GM18858 (cell line): ENCODE measurements around the gene INVS.
"Not testable (repeated sequence)": the region's sequence is repeated elsewhere in the genome, so short reads cannot be mapped to it uniquely, and the experiment has no call there.

ENCODE experiments used
- ATAC-seq: cut with Tn5 transposase; IDR thresholded peaks from one replicate; pipeline ENCODE4 v1.9.1; 2021; ENCODE audit not compliant: unreplicated experiment

Gene INVS

DNA sequence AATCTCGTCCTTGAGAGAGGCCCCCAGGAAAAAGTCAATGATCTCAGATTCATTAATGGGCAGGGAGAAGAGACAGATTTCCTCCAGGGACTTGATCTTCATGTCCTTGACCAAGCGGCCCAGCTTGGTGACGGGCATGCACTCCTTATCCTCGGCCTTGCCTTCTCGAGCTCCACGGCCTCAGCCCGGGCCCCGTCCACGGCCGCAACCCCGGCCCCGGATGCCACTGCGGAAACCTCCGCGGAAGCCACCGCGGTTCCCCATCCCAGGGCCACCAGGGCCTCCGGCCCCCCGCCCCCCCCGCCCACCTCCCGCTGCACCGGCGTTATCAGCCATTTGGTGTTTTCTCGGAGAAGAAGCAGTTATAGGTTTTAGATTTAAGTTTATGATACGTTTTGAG lies 18.3 kb downstream of the INVS start:
- no peak for ATAC-seq

DNA sequence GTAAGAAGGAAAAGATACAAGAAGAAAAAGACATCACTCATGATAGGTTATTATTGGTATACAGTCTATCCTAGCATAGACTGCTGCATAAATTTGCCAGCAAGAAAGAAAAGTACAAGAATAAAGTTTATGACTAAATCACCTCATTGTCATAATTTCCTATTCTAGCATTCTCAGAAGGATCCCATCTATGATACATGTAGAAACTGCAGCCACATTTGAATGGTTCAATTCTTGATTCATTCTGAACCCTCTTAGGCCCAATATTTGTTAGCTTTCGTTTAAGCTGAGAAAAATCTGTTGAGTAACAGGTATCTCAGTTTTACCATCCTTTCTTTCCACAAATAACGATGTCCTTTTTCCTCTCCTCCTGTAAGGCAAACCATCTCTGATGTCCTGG lies 21.2 kb downstream of the INVS start:
- ATAC-seq: no peak

DNA sequence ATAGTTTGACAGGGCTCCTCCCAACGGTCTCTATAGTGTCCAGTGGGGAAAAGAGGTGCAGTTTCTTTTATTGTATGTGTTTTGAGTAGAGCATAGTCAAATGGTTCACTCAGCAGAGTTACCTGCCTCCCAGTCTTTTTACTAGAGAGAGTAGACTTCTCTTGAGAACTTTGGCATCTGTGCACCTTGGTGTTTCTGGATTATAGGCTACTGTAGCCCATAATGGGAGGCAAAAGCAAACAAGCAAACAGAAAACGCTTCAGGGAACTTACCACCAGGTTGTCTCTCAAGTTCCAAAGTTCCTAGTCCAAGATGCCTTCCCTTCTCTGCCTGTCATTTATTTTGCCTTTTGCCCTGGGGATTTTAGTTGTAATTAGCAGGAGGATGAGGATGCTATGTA lies 26.2 kb downstream of the INVS start:
- ATAC-seq: no peak

DNA sequence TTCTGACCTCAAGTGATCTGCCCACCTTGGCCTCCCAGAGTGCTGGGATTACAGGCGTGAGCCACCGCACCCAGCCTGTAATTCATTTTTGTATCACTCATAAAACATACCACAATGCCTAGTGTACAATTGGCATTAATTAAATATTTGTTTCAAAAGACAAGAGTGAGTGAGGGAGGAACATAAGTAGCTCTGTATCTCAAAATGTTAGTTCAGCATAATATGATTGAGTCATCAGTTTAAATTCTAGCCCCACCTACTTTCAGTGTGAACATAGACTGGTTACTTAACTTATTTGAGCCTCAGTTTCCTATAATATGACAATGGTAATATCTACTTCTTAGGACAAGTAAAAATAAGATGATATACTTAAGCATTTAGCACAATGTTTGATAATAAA lies 26.9 kb downstream of the INVS start:
- ATAC-seq: no peak

DNA sequence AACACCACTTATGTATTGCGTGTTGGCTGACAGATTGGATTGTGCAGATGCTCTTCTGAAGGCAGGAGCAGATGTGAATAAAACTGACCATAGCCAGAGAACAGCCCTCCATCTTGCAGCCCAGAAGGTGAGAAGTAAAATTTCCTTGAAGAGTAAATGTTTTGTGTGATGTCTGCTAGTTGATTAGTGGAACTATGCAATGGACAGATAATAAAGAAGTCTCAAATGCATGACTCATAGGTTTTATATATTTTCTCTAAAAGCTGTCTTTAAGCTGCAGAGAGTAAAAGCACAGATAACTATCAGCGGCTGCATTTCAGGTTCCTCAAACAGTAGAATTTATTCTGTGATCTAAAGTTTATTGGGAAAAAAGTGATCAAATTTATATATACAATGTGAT lies 27.4 kb downstream of the INVS start:
- no peak for ATAC-seq

DNA sequence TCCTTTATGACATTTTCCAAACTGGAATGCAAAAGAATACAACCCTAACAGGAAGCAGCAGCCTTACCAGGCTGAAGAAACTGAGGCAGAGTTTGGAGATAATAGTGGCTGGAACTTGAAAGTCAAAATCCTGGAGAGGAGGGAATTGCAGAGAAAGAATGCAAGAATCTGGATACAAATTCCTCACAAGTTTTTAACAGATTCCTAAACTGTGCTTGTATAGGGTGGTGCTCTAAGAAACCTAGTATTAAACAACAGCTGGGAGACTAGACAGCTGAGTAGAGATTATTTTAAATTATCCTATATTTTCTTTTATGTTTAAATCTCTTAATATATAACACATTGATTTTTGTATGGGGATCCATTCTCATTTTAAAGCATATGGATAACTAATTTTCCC lies 30.7 kb downstream of the INVS start:
- ATAC-seq: no peak

DNA sequence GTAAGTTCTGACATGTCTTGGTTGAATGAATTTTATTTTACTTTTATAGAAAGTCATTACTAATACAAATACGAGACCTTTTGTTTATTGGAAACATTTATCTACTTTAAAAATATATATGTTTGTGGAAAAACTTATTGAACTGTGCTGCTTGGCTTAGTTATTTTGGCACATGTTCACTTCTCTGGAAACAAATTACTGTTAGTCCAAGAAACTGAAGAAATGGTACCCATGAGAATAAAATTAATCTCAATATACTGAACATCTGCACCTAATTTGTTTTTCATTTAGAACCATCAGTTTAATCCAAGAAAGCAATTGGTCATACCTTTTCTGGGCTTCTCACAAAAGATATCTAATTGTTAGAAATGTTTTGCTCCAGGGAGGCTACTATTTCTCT lies 32.2 kb downstream of the INVS start:
- ATAC-seq: no peak

DNA sequence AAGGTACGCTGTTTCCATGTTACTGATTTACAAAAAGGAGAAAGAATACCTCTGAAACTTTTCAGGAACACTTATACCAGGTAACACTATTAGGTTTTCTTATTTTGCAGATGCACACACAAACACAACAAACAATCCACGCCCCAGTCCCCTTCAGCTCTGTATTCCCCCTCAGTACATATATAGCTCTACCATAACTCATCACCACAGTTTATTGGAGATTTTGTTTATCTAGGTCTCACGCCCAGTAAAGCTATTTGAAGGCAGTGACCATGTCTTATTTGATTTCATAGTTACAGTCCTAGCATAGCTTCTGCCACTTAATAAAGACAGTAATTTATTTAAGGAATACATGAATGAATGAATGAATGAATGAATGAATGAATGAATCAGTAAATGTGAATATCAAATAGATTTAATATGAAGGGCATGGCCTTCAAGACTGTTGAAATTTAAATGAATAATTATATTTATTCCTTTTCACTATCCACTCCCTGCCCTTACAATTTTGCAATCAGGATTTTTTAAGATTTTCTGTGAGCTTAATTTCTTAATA lies 32.9 kb downstream of the INVS start:
- ATAC-seq: no peak

DNA sequence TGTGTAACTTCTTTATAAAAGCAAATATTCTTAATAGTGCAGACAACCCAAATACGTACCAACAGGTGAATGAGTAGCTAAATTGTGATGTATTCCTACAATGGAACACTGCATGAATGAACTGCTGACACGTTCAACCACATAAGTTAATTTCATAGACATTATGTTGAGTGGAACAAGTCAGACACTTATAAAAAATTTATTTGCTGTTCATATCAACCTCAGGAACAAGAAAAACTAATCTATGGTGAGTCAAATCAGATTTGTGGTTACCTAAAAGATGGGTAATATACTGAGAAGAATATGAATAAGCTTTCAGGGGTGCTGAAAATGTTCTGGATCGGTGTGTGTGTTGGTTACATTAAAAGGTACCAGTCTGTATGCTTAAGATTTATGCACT lies 35.7 kb downstream of the INVS start:
- no peak for ATAC-seq

DNA sequence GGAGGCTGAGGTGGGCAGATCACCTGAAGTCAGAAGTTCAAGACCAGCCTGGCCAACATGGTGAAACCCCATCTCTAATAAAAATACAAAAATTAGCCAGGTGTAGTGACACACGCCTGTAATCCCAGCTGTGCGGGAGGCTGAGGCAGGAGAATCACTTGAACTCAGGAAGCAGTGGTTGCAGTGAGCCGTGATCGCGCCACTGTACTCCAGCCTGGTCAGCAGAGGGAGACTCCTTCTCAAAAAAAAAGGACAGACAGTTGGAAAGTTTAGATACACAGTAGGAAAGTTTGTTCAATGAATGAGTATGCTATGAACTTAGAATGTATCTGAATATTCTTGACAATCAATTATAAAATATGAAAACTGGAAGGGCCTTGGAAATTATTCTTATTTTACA lies 37.8 kb downstream of the INVS start:
- not testable (repeated sequence) for ATAC-seq

DNA sequence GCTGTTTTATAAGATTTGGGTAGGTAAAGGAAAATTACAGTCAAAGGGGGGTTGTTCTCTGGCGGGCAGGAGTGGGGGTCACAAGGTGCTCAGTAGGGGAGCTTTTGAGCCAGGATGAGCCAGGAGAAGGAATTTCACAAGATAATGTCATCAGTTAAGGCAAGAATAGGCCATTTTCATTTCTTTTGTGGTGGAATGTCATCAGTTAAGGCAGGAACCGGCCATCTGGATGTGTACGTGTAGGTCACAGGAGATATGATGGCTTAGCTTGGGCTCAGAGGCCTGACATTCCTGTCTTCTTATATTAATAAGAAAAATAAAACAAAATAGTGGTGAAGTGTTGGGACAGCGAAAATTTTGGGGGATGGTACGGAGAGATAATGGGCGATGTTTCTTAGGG lies 41.3 kb downstream of the INVS start:
- ATAC-seq: not testable (repeated sequence)

DNA sequence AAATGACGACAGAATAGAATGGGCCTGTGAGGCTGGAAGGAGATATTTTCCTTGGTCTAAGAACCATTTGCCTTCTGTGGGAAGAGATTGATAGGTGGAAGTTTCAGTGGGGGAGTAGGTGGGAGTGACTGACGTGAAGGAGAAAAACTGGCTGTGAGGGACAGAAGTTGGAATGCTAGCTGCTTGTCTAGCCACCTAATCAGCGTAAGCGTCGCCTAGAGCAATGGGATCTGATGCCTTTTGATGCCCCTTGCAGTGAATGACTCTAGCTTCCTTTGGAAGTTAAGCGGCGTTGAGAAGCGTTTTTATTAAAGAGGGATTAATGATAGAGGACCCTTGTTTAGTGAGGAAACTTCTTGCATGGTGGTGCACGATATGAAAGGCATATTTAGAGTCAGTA lies 42.8 kb downstream of the INVS start:
- not testable (repeated sequence) for ATAC-seq

DNA sequence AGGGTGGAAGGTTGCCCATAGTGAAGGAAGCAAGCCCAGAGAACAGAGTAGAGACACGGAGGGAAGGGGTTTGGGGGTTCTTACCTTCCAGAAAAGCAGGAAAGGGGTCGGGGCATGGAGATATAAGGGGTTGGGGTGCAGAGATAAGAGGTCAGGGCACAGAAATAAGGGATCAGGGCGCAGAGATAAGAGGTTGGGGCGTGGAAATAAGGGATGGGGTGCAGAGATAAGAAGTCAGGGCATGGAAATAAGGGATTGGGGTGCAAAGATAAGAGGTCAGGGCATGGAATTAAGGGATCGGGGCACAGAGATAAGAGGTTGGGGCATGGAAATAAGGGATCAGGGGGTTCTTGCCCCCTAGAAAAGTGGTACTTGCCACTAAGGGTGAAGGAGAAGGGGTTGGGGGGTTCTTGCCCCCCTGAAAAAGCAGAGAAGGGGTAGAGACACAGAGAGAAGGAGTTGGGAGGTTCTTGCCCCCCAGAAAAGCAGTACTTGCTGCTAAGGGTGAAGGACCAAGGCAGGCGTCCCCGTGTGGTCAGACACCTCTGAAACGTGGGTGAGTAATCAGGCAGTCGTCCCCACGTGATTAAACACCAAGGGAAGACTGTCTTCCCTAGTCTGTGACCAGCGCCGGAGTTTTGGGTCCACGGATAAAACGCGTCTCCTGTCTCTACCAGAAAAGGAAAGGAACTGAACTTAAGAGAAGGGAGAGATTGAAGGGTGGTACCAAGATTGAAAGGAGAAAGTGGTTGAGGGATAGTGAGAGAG lies 46.3 kb downstream of the INVS start:
- ATAC-seq: not testable (repeated sequence)

DNA sequence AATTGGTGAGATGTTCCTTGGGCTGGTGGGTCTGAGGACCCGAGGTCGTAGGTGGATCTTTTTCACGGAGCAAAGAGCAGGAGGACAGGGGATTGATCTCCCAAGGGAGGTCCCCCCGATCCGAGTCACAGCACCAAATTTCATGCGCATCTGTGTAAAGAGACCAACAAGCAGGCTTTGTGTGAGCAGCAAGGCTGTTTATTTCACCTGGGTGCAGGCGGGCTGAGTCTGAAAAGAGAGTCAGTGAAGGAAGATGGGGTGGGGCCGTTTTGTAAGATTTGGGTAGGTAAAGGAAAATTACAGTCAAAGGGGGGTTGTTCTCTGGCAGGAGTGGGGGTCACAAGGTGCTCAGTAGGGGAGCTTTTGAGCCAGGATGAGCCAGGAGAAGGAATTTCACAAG lies 46.9 kb downstream of the INVS start:
- not testable (repeated sequence) for ATAC-seq

DNA sequence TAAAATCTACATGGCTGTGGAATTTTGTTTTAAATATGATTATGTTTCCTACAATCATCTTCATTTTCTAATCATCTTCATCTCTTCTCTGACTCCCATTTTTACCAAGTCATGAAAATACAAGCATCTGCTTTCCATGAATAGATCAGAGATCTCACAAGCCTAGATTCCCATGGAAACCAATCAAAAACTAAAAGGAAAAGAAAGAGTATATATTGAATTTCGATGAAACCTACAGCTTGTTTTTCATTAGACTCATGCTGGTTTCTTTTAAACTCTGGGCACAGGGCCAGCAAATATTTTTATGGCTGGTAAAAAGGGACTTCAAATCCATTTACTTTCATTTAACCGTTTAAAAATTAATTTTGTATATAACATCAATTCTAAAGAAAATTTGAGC lies 51.2 kb downstream of the INVS start:
- ATAC-seq: no peak

DNA sequence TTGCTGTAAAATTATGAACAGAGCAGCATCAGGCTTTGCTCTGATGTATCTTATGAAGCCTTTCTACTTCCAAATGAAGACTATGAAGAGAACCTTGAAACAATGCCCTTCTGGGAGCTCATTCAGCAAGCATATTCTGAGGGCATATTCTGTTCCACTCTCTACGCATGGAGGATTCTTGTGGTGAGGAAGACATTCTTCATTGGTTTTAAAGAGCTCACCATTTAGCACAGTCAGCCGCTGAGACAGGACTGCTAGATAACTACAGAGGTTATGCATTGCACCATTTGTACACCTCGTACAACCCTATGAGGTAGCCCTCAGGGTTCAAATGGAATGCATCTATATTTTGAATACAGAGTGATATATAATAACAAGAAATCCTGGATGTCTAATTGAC lies 61.0 kb downstream of the INVS start:
- peak; percentile 81 for ATAC-seq

DNA sequence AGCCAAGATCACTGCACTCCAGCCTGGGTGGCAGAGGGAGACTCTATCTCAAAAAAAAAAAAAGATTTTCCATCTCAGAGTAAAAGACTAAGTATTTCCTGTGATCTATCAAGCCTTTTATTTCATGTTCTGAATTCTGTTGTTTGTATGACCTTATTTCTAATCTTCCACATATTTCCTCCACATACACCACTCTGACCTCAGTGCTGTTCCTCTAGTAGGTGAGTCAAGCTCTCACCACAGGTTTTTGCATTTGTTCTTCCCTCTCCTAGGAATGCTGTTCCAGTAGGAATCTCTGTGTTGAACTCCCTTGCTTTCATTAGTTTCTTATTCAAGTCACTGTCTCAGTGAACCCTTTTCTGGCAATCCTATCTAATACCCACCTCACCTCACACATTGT lies 68.1 kb downstream of the INVS start:
- no peak for ATAC-seq

DNA sequence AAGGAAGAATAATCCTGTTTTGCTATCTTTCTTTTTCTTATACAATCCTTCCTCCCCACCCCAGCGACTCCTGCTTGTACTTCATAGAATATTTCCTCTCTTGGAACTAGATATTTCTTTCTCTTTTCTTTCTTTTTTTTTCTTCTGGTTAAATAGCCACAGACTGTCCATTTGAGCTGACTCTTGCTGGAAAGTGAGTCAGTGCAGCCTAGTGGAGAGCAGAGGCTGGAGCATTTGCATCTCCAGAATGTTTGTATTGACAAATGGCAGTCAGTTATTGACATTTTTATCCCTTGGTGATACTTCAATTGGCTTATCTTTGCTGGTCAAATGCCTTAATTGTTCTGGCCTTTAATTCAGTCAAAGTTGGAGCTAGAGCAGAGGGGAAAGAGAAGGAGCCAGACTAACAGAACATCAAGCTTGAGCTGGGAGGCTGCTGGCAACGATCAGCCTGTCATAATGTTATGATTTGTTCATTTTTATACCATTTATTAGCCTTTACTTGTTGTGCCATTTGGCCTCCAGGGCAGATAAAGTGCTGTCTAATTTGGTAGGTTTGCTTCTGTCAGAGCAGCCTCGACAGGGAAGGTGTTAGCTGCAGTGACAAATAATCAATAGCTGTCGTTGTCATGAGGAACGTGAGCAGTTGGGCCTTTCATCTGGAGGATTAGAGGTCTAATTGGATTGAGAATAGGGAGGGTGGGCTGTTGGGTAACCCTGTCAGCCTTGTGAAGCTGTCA lies 69.0 kb downstream of the INVS start:
- ATAC-seq: no peak

DNA sequence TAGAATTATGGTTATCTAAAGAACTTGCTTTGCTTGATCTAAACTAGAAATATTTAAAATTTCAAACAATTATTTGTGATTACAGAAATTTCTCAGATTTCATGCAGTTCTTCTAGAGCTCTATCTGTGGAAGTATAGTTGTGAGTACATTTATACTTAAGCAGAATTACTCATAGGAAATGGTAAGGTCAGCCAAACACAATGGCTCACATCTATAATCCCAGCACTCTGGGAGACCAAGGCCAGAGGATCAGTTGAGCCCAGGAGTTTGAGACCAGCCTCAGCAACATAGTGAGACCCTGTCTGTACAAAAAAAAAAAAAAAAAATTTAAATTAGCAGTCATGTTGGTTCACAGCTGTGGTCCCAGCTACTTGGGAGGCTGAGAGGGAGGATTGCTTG lies 71.0 kb downstream of the INVS start:
- ATAC-seq: no peak

DNA sequence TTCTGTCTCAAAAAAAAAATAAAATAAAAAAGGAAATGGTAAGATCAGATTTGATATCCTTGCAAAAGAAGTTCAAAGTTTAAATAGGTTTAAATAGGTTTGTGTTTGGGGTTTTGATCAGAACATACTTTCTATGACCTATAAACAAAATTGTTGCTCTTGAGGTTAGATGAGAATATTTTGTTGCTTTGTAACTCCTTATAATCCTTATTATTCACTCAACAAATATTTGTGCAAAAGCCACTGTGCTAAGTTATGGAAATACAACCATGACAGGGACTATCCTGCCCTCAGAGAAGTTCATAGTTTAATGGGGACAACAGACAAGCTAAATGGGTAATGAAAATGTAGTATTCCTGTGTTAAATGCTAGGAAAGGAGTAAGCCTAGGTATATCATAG lies 71.5 kb downstream of the INVS start:
- no peak for ATAC-seq

DNA sequence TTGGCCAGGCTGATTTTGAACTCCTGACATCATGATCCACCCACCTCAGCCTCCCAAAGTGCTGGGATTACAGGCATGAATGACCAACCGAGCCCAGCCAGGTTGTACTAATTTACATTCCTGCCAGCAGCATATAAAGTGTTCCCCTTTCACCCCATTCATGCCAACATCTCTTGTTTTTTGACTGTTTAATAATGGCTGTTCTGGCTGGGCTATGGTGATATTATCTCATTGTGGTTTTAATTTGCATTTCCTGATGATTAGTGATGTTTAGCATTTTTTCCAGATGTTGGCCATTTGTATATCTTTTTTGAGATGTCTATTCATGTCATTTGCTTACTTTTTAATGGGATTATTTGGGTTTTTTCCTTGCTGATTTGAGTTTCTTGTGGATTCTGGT lies 87.3 kb downstream of the INVS start:
- no peak for ATAC-seq

DNA sequence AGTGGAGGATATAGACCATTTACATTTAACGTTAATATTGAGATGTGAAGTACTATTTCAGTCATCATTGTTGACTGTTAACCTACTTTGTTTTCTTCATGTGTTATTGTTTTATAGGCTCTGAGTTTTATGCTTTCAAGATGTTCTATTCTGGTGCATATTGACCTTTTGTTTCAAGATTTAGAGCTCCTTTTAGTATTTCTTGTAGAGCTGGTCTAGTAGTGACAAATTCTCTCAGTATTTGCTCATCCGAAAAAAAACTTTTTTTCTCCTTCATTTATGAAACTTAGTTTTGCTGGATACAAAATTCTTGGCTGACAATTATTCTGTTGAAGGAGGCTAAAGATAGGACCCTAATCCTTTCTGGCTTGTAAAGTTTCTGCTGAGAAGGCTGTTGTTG lies 91.3 kb downstream of the INVS start:
- no peak for ATAC-seq
